Measurements from ENCODE around the gene DNAAF3.

Gene DNAAF3

DNA sequence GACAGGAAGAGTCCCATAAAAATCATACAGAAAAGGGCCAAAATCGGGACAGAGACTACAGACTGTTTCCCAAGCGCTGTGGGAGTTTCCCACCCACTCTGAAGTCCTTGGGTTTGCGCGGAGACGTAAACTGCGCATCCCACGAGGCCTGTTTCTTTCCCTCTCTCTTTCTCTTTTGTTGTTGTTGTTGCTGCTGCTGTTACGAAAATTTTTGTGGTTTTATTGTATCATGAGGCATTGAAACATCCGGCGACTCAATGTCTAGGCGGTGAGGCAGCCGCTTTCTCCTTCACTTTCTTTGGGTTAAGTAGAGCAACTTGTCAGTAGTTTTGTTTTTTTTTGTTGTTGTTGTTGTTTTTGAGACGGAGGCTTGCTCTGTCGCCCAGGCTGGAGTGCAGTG lies 47.4 kb downstream of the DNAAF3 start:
- no peak overlapping the region for H3K4me3 ChIP-seq (ENCODE audit: low read depth, low read length)
- TF ChIP-seq, protein P1, sequence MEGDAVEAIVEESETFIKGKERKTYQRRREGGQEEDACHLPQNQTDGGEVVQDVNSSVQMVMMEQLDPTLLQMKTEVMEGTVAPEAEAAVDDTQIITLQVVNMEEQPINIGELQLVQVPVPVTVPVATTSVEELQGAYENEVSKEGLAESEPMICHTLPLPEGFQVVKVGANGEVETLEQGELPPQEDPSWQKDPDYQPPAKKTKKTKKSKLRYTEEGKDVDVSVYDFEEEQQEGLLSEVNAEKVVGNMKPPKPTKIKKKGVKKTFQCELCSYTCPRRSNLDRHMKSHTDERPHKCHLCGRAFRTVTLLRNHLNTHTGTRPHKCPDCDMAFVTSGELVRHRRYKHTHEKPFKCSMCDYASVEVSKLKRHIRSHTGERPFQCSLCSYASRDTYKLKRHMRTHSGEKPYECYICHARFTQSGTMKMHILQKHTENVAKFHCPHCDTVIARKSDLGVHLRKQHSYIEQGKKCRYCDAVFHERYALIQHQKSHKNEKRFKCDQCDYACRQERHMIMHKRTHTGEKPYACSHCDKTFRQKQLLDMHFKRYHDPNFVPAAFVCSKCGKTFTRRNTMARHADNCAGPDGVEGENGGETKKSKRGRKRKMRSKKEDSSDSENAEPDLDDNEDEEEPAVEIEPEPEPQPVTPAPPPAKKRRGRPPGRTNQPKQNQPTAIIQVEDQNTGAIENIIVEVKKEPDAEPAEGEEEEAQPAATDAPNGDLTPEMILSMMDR (IDR thresholded peaks at IDR 0.05; ENCODE audit: insufficient read depth, low read depth, low read length, missing control alignments) = no peak

DNA sequence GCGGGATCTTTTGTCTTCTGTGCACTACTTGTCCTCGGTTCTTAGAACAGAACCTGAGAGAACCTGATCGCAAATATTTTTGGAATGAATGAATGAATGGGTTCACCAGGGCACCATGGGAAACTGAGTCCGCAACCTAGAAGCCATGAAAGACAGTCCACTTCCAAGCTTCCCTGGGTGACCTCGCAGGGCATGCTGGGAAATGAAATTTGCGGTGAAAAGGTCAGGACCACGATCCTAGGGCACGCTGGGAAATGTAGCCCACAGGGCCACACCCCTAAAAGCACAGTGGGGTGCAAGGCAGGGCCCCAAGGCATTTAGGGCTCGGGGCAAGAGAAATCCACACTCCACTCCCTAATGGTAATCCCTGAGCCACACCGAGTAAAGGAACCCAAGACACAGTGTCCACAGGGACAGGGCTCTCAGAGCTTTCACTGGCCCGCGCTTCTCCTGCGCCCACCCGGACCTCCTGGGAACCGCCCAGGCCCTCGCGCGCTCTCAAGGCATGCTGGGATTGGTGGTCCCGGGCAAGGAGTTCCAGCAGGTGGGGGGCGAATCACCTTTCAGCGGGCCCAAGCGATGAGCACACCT lies 47.9 kb downstream of the DNAAF3 start:
- DNase-seq (ENCODE audit: low read depth) = peak; percentile 41
- TF ChIP-seq, protein P1 (IDR thresholded peaks at IDR 0.05; ENCODE audit: insufficient read depth, low read depth, low read length, missing control alignments) = no peak
- peak overlapping the region; percentile 54 for H3K4me3 ChIP-seq (ENCODE audit: low read depth, low read length)

More for the DNA sequence above, 47.4 kb downstream of the DNAAF3 start:
- DNase-seq (ENCODE audit: low read depth) = no peak

DNA sequence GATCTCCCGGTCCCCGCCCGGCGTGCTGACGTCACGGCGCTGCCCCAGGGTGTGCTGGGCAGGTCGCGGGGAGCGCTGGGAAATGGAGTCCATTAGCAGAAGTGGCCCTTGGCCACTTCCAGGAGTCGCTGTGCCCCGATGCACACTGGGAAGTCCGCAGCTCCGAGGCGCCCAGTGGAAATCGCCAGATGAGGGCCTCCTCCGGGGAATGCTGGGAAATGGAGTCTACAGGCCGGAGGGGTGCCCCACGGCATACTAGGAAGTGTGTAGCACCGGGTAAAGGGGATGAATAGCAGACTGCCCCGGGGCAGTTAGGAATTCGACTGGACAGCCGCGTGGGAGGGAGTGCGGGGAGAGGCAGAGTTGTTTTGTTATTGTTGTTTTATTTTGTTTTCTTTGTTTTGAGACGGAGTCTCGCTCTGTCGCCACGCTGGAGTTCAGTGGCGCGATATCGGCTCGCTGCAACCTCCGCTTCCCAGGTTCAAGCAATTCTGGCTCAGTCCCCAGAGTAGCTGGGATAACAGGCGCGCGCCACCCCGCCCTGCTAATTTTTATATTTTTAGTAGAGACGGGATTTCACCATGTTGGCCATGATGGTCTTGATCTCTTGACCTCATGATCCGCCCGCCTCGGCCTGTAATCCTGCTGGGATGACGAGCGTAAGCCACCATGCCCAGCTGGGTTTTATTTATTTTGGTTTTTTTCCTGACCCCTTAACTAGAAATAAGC lies 48.6 kb downstream of the DNAAF3 start:
- TF ChIP-seq, protein P1 (IDR thresholded peaks at IDR 0.05; ENCODE audit: insufficient read depth, low read depth, low read length, missing control alignments) = no peak
- DNase-seq (ENCODE audit: low read depth) = peak; percentile 99
- peak overlapping the region; percentile 54 for H3K4me3 ChIP-seq (ENCODE audit: low read depth, low read length)

DNA sequence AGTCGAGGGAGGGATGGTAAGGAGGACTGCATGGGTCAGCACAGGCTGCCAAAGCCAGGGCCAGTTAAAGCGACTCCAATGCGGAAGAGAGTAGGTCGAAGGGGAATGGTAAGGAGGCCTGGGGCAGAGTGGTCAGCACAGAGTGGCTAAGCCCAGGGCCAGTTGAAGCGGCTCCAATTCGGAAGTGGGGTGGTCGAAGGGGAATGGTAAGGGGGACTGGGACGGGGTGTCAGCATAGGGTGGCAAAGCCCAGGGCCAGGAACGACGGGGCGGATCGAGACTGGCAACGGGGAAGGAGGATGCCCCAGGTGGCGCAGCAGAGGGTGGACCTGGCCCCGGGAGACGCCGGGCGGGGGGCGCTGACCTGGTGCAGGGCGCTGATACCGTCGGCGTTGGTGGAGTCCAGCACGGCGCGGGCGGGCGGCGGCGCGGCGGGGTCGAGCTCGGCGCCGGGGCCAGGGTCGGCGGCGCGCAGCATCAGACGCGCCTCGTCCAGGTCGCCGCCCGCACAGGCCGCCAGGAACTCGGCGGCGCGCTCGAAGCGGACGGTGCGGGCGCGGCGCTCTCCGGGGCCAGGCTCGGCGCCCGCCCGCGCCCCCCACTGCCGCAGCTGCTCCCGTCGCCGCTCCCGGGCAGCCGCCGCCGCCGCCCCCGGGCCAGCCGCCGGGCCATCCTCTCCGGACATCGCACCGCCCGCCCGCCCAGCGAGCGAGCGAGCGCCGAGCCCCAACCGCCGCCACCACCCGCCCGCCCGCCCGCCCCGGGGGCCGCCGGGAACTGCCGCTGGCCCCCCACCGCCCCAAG lies 49.4 kb downstream of the DNAAF3 start, which contains the start of gene PPP1R12C:
PPP1R12C (minus strand) TSS at position 779 of the 804 bp plus-strand sequence; CDS start at position 685, 94 bp downstream.
- peak within 1 kb of the TSS; percentile 98 for H3K4me3 ChIP-seq (ENCODE audit: low read depth, low read length)
- TF ChIP-seq, protein P1 (IDR thresholded peaks at IDR 0.05; ENCODE audit: insufficient read depth, low read depth, low read length, missing control alignments) = no peak
- no peak for DNase-seq (ENCODE audit: low read depth)

DNA sequence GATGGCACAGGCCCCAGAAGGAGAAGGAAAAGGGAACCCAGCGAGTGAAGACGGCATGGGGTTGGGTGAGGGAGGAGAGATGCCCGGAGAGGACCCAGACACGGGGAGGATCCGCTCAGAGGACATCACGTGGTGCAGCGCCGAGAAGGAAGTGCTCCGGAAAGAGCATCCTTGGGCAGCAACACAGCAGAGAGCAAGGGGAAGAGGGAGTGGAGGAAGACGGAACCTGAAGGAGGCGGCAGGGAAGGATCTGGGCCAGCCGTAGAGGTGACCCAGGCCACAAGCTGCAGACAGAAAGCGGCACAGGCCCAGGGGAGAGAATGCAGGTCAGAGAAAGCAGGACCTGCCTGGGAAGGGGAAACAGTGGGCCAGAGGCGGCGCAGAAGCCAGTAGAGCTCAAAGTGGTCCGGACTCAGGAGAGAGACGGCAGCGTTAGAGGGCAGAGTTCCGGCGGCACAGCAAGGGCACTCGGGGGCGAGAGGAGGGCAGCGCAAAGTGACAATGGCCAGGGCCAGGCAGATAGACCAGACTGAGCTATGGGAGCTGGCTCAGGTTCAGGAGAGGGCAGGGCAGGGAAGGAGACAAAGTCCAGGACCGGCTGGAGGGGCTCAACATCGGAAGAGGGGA lies 50.1 kb downstream of the DNAAF3 start:
- peak overlapping the region; percentile 98 for H3K4me3 ChIP-seq (ENCODE audit: low read depth, low read length)
- DNase-seq (ENCODE audit: low read depth) = peak; percentile 68
- TF ChIP-seq, protein P1 (IDR thresholded peaks at IDR 0.05; ENCODE audit: insufficient read depth, low read depth, low read length, missing control alignments) = no peak

DNA sequence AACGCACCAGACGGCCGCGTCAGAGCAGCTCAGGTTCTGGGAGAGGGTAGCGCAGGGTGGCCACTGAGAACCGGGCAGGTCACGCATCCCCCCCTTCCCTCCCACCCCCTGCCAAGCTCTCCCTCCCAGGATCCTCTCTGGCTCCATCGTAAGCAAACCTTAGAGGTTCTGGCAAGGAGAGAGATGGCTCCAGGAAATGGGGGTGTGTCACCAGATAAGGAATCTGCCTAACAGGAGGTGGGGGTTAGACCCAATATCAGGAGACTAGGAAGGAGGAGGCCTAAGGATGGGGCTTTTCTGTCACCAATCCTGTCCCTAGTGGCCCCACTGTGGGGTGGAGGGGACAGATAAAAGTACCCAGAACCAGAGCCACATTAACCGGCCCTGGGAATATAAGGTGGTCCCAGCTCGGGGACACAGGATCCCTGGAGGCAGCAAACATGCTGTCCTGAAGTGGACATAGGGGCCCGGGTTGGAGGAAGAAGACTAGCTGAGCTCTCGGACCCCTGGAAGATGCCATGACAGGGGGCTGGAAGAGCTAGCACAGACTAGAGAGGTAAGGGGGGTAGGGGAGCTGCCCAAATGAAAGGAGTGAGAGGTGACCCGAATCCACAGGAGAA lies 50.9 kb downstream of the DNAAF3 start:
- TF ChIP-seq, protein P1 (IDR thresholded peaks at IDR 0.05; ENCODE audit: insufficient read depth, low read depth, low read length, missing control alignments) = no peak
- DNase-seq (ENCODE audit: low read depth) = no peak
- peak overlapping the region; percentile 98 for H3K4me3 ChIP-seq (ENCODE audit: low read depth, low read length)
